Cardiac muscle cell (in vitro differentiated cells and primary cell): ENCODE results near the gene ATIC. TPM values are rescaled to one million over a fixed set of nuclear protein-coding genes. Genes with fewer than 3 reads are reported as not detected.
"Not testable (repeated sequence)": the region's sequence is repeated elsewhere in the genome, so short reads cannot be mapped to it uniquely, and the experiment has no call there.

Experiments used
- DNase-seq, 2 donors: peaks; one replicate each; pipeline versions ENCODE4 v3.0.0 to v3.0.0-alpha.2; 2010 to 2017; ENCODE audit warnings: low read depth in 1 of 2, low spot score in 1 of 2
- H3K27ac ChIP-seq: fragments of 200-600 bp; sonication (generic); 2 replicates; pipeline ENCODE4 v1.5.1; 2016
- H3K27me3 ChIP-seq: fragments of 200-600 bp; sonication (generic); 2 replicates; pipeline ENCODE4 v1.6.0; 2016; ENCODE audit warnings: control low read depth
- H3K36me3 ChIP-seq: fragments of 200-600 bp; sonication (generic); 2 replicates; pipeline ENCODE4 v1.5.1; 2016; ENCODE audit warnings: control low read depth
- H3K4me1 ChIP-seq: fragments of 200-600 bp; sonication (generic); 2 replicates; pipeline ENCODE4 v1.8.1; 2017; ENCODE audit warnings: low read depth, mild to moderate bottlenecking, mixed run types
- H3K4me3 ChIP-seq: fragments of 200-600 bp; sonication (generic); 2 replicates; pipeline ENCODE4 v1.5.1; 2016; ENCODE audit warnings: mild to moderate bottlenecking
- H3K9me3 ChIP-seq: fragments of 200-600 bp; sonication (generic); 2 replicates; pipeline ENCODE4 v1.5.1; 2017; ENCODE audit warnings: low read depth, mild to moderate bottlenecking, control low read depth
- polyA plus RNA-seq: library from polyadenylated mRNA; unstranded; fragments of >200 nt; fragmentation: Nextera tagmentation; extraction: Ambion mirVana; gene quantifications from 2 replicates; pipeline ENCODE4 v1.2.1, GENCODE V29; 2016
- total RNA-seq: library from RNA; depleted of rRNA; stranded (reverse); fragments of >200 nt; gene quantifications from 2 replicates; pipeline ENCODE4 v1.2.3, GENCODE V29; 2016
- TF ChIP-seq, protein P1 (sequence below): IDR thresholded peaks from 2 replicates; pipeline ENCODE4 v1.5.1; 2012; ENCODE audit warnings: low read depth, mild to moderate bottlenecking, low read length

Gene ATIC
- total and polyA plus RNA-seq, 2 experiments from 2014 or later, result 9.6 to 83.7 TPM

DNA sequence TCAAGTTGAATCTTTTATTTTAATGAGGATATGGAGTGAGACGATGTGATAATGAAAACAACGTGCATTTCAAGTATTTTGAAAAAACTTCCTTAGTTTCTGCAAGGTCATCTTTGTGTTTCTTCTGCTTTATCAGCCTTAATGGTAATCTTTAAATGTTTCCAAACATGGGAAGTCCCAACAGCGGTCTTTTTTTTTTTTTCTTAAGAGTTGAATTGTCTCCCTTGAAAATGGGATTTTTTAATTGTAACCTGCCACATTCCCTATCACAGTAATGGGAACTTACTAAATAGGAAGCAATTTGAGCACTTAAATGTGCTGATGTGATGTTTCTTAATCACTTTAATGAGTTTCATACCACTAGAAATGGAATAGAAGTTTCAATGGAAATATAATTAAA is 45.8 kb downstream of the ATIC start:
- Histone ChIP-seq H3K9me3 (no peaks in the 10 kb centered on the region), H3K36me3 (peaks cover 21% of the 10 kb centered on the region), H3K27me3 (no peaks in the 10 kb centered on the region), H3K4me1 (peaks cover 2% of the 10 kb centered on the region), H3K4me3 (no peak overlapping the region), H3K27ac (no peak overlapping the region)
- TF ChIP-seq, protein P1, sequence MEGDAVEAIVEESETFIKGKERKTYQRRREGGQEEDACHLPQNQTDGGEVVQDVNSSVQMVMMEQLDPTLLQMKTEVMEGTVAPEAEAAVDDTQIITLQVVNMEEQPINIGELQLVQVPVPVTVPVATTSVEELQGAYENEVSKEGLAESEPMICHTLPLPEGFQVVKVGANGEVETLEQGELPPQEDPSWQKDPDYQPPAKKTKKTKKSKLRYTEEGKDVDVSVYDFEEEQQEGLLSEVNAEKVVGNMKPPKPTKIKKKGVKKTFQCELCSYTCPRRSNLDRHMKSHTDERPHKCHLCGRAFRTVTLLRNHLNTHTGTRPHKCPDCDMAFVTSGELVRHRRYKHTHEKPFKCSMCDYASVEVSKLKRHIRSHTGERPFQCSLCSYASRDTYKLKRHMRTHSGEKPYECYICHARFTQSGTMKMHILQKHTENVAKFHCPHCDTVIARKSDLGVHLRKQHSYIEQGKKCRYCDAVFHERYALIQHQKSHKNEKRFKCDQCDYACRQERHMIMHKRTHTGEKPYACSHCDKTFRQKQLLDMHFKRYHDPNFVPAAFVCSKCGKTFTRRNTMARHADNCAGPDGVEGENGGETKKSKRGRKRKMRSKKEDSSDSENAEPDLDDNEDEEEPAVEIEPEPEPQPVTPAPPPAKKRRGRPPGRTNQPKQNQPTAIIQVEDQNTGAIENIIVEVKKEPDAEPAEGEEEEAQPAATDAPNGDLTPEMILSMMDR, result no peak
- DNase-seq, result peak in 1 of 2 donors; percentile 58

DNA sequence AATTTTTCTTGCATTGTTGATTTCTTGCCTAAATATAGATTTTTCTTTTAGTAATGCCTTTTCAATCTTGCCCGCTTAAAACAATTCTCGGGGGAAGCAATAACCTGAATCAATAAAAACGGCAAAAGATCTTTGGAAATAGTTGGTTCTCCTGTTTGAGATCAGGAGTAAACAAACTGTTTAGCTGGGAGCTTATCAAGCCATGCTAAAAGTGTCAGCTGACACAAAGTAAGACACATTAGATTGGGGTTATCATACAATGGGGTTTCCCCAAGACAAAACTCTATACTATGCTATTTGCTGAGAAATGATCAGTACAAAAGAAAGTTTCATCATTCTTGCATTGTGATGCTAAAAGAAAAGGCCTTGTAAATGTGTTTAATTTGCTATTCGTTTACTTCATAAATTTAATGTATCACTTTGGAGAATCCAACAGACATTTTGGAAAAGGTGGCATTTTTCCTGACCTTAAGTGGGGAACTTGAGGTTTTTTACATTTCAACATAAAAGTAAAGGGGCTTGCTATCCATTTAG is 46.5 kb downstream of the ATIC start:
- Histone ChIP-seq H3K4me1 (peaks cover 2% of the 10 kb centered on the region), H3K36me3 (peaks cover 21% of the 10 kb centered on the region), H3K9me3 (no peaks in the 10 kb centered on the region), H3K27ac (no peak overlapping the region), H3K4me3 (no peak overlapping the region), H3K27me3 (no peaks in the 10 kb centered on the region)
- TF ChIP-seq, protein P1, result no peak
- peak in 1 of 2 donors; percentile 65 for DNase-seq

- Histone ChIP-seq H3K27ac (no peak overlapping the region), H3K4me1 (peaks cover 2% of the 10 kb centered on the region), H3K9me3 (no peaks in the 10 kb centered on the region), H3K27me3 (no peaks in the 10 kb centered on the region), H3K36me3 (peaks cover 24% of the 10 kb centered on the region), H3K4me3 (no peak overlapping the region)
- peak in 1 of 2 donors; percentile 65 for DNase-seq
- TF ChIP-seq, protein P1, result no peak
Observed at GRCh38 chr2:215358891-215359575, 47.2 kb downstream of the ATIC start.

DNA sequence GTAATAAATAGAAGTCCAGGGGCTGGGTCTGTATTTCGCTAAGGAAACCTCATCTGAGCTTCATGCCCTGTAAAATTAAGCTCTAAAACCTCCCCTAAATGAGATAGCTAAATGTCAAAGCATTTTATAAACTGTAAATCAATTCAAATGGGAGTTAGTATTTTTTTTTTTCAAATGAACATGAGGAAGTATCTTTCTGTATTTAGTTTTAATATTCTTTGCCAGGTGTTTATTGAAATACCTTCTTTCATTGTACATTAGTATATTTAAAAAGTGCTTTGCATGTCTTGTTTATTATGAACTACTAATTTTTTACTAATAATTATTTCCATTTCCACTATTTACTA is 47.7 kb downstream of the ATIC start:
- H3K36me3 ChIP-seq, result peaks cover 29% of the 10 kb centered on the region
- no peak overlapping the region for H3K27ac ChIP-seq
- no peaks in the 10 kb centered on the region for H3K9me3 ChIP-seq
- peaks cover 2% of the 10 kb centered on the region for H3K4me1 ChIP-seq
- no peak overlapping the region for H3K4me3 ChIP-seq
- H3K27me3 ChIP-seq, result no peaks in the 10 kb centered on the region
- no peak for DNase-seq
- TF ChIP-seq, protein P1, result no peak

- H3K9me3 ChIP-seq, H3K27ac ChIP-seq, H3K27me3 ChIP-seq, H3K4me1 ChIP-seq, H3K4me3 ChIP-seq: not testable (repeated sequence)
- peaks cover 31% of the 10 kb centered on the region for H3K36me3 ChIP-seq
- peak in 1 of 2 donors; percentile 34 for DNase-seq
Observed at GRCh38 chr2:215360059-215360458, 48.2 kb downstream of the ATIC start.

DNA sequence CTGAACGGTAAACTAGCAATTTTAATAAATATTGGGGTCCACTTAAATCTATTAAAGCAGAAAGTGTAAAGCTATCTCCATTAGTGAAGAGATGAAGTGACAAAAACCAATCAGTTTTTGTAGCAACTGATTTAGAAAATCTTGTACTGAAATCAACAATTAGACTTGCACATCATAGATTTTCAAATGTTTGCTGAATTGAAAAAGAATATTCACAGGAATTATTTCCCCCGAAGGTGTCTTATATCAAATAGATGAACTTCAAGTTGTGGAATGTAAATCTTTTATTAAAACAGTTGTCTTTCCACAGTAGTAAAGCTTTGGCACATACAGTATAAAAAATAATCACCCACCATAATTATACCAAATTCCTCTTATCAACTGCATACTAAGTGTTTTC is 48.7 kb downstream of the ATIC start:
- Histone ChIP-seq H3K27me3 (no peaks in the 10 kb centered on the region), H3K27ac (no peak overlapping the region), H3K4me1 (no peaks in the 10 kb centered on the region), H3K36me3 (peaks cover 34% of the 10 kb centered on the region), H3K9me3 (no peaks in the 10 kb centered on the region), H3K4me3 (no peak overlapping the region)
- TF ChIP-seq, protein P1, result no peak
- DNase-seq, result peak in 1 of 2 donors; percentile 14
